CD14-positive monocyte (primary cell): ENCODE measurements around the gene AKAP8. TPM values are rescaled to one million over a fixed set of nuclear protein-coding genes. Genes with fewer than 3 reads are reported as not detected.

ENCODE experiments used
- DNase-seq, 3 donors: peaks; one replicate each; pipeline ENCODE4 v3.0.0-alpha.2; 2011 to 2022
- H2AFZ ChIP-seq: 2 replicates; pipeline ENCODE4 v1.6.0; 2012; ENCODE audit warnings: mild to moderate bottlenecking, low read depth, low read length, inconsistent platforms; ENCODE audit not compliant: insufficient read depth, poor library complexity, severe bottlenecking
- H3K27ac ChIP-seq, 2 donors: 1 replicate in 1 of 2; 2 replicates in 1 of 2; pipeline ENCODE4 v1.5.1; 2012 to 2013; ENCODE audit warnings: low read length in 2 of 2, control low read depth in 1 of 2, inconsistent platforms in 1 of 2, low read depth in 1 of 2, mild to moderate bottlenecking in 1 of 2
- H3K27me3 ChIP-seq, 2 donors: one replicate each; pipeline versions ENCODE4 v1.6.0 to v1.6.1; 2011 to 2013; ENCODE audit warnings: low read length in 2 of 2; ENCODE audit not compliant: control insufficient read depth in 2 of 2, insufficient read depth in 2 of 2
- H3K36me3 ChIP-seq, 2 donors: replicated peaks in 1 of 2; 1 replicate in 1 of 2; 2 replicates in 1 of 2; pipeline versions ENCODE4 v1.5.1 to v1.6.1; 2012 to 2013; ENCODE audit warnings: low read length in 2 of 2, control low read depth in 1 of 2, inconsistent platforms in 1 of 2, mild to moderate bottlenecking in 1 of 2; ENCODE audit not compliant: insufficient read depth in 2 of 2, control insufficient read depth in 1 of 2
- H3K4me1 ChIP-seq, 2 donors: 1 replicate in 1 of 2; 2 replicates in 1 of 2; pipeline versions ENCODE4 v1.5.1 to v1.6.1; 2012 to 2013; ENCODE audit warnings: low read length in 2 of 2, control low read depth in 1 of 2, inconsistent platforms in 1 of 2, mild to moderate bottlenecking in 1 of 2, moderate library complexity in 1 of 2; ENCODE audit not compliant: insufficient read depth in 2 of 2, control insufficient read depth in 1 of 2
- H3K4me2 ChIP-seq: replicated peaks from 2 replicates; pipeline ENCODE3; 2012; ENCODE audit warnings: low read length, moderate library complexity, mild to moderate bottlenecking; ENCODE audit not compliant: poor library complexity, severe bottlenecking; ENCODE audit errors: extremely low read depth
- H3K4me3 ChIP-seq, 3 experiments: fragments of 200-600 bp in 1 of 3; sonication (generic) in 1 of 3; replicated peaks in 1 of 3; 1 replicate in 2 of 3; 2 replicates in 1 of 3; pipeline ENCODE4 v1.5.1; 2011 to 2013; ENCODE audit warnings: low read length in 3 of 3, mild to moderate bottlenecking in 3 of 3, control low read depth in 2 of 3, low read depth in 2 of 3, inconsistent platforms in 1 of 3, moderate library complexity in 1 of 3
- H3K79me2 ChIP-seq: 2 replicates; pipeline ENCODE4 v1.6.0; 2012; ENCODE audit warnings: mild to moderate bottlenecking, control low read depth, inconsistent platforms, low read length, moderate library complexity; ENCODE audit not compliant: insufficient read depth
- H3K9ac ChIP-seq: 2 replicates; pipeline ENCODE4 v1.6.0; 2017; ENCODE audit warnings: low read length, mild to moderate bottlenecking; ENCODE audit not compliant: insufficient read depth, poor library complexity, severe bottlenecking
- H3K9me3 ChIP-seq, 2 donors: replicated peaks in 1 of 2; 1 replicate in 1 of 2; 2 replicates in 1 of 2; pipeline versions ENCODE4 v1.5.1 to v1.6.1; 2012 to 2013; ENCODE audit warnings: low read length in 2 of 2, control low read depth in 1 of 2; ENCODE audit not compliant: control insufficient read depth in 1 of 2, insufficient read depth in 1 of 2
- H4K20me1 ChIP-seq: 2 replicates; pipeline ENCODE4 v1.6.0; 2012; ENCODE audit warnings: mild to moderate bottlenecking, low read length, control low read depth, moderate library complexity; ENCODE audit not compliant: insufficient read depth
- H3K27ac Mint-ChIP-seq, 7 donors: one replicate each; pipeline ENCODE4 v1.8.0; 2020; ENCODE audit warnings: mild to moderate bottlenecking in 7 of 7, mixed read lengths in 7 of 7, moderate library complexity in 6 of 7, inconsistent platforms in 2 of 7
- H3K27me3 Mint-ChIP-seq, 3 donors: one replicate each; pipeline ENCODE4 v1.8.0; 2021 to 2022; ENCODE audit warnings: low read depth in 3 of 3, mild to moderate bottlenecking in 3 of 3, mixed read lengths in 3 of 3, moderate library complexity in 3 of 3, inconsistent platforms in 1 of 3
- H3K36me3 Mint-ChIP-seq, 2 donors: one replicate each; pipeline ENCODE4 v1.8.0; 2020; ENCODE audit warnings: mixed read lengths in 2 of 2, inconsistent platforms in 1 of 2, mild to moderate bottlenecking in 1 of 2
- H3K4me1 Mint-ChIP-seq: one replicate; pipeline ENCODE4 v1.8.0; 2020; ENCODE audit warnings: mild to moderate bottlenecking, mixed read lengths
- H3K4me3 Mint-ChIP-seq, 2 donors: one replicate each; pipeline ENCODE4 v1.8.0; 2020; ENCODE audit warnings: mild to moderate bottlenecking in 2 of 2, mixed read lengths in 2 of 2, moderate library complexity in 1 of 2
- H3K9me3 Mint-ChIP-seq, 7 donors: one replicate each; pipeline ENCODE4 v1.8.0; 2020 to 2022; ENCODE audit warnings: mixed read lengths in 7 of 7, mild to moderate bottlenecking in 6 of 7, moderate library complexity in 6 of 7, inconsistent platforms in 2 of 7
- CTCF ChIP-seq: fragments of 200-600 bp; IDR thresholded peaks from one replicate; pipeline ENCODE4 v1.8.0; 2022; ENCODE audit warnings: antibody characterized with exemption, mild to moderate bottlenecking
- WGBS: methylation state at CpG from one replicate; pipeline ENCODE4 v1.1.5; 2013; ENCODE audit warnings: missing lambda C conversion rate; ENCODE audit not compliant: insufficient coverage; 5-methylcytosine and 5-hydroxymethylcytosine counted together
- intact Hi-C, 2 donors: fragments of 100-400 bp; cut with micrococcal nuclease; formaldehyde crosslinking; loops; one replicate each; pipeline versions ENCODE4 v1.15.0 to v1.15.1; 2023
- polyA plus RNA-seq, 3 donors: library from polyadenylated mRNA; depleted of rRNA in 1 of 3; unstranded in 2 of 3; stranded (reverse) in 1 of 3; fragments of 300-500 nt in 2 of 3; fragments of >200 nt in 1 of 3; fragmentation: Illumina TruSeq in 2 of 3; gene quantifications; 1 replicate in 2 of 3; 2 replicates in 1 of 3; pipeline ENCODE4 v1.2.3, GENCODE V29; 2012 to 2021

The AKAP8 gene
- polyA plus RNA-seq, 3 donors: 8.0 to 25.9 (median 12.3) TPM

GRCh38 chr19:15358918-15359317, 20.7 kb downstream of the AKAP8 start:
- no peak overlapping the region for H3K9ac ChIP-seq

GRCh38 chr19:15357906-15358305, 21.7 kb downstream of the AKAP8 start:
- H3K36me3 Mint-ChIP-seq: peaks cover 72 to 98% of the 10 kb centered on the region in 2 donors
- H3K9me3 Mint-ChIP-seq: no peaks in the 10 kb centered on the region
- H3K79me2 ChIP-seq: no peaks in the 10 kb centered on the region
- no peak overlapping the region for H3K4me3 Mint-ChIP-seq
- WGBS: 100% methylated on average over 1 of the region's 4 CpGs
- H3K36me3 ChIP-seq: peaks cover 78 to 85% of the 10 kb centered on the region in 2 donors
- no peak overlapping the region for H3K4me3 ChIP-seq
- H4K20me1 ChIP-seq: peaks cover 37% of the 10 kb centered on the region
- H2AFZ ChIP-seq: no peak overlapping the region
- no peaks in the 10 kb centered on the region for H3K4me1 ChIP-seq
- no peaks in the 10 kb centered on the region for H3K9me3 ChIP-seq
- DNase-seq: no peak
- peak overlapping the region in 2 of 7 donors; percentile 22 to 41 for H3K27ac Mint-ChIP-seq
- peaks cover 0 to 2% (median 0%) of the 10 kb centered on the region in 3 donors for H3K27me3 Mint-ChIP-seq
- no peak overlapping the region for H3K9ac ChIP-seq
- H3K27me3 ChIP-seq: no peaks in the 10 kb centered on the region
- intact Hi-C loops: no loop called here
- TF ChIP-seq CTCF: no peak
- no peak overlapping the region for H3K4me2 ChIP-seq
- H3K27ac ChIP-seq: no peak overlapping the region
- peaks cover 4% of the 10 kb centered on the region for H3K4me1 Mint-ChIP-seq

More at GRCh38 chr19:15358918-15359317, 20.7 kb downstream of the AKAP8 start:
- H3K27ac Mint-ChIP-seq: peak overlapping the region in 3 of 7 donors; percentile 2 to 32 (median 5)
- no peak overlapping the region for H3K4me3 Mint-ChIP-seq
- H4K20me1 ChIP-seq: peaks cover 32% of the 10 kb centered on the region
- H3K27ac ChIP-seq: no peak overlapping the region
- 50% methylated on average over 3 of the region's 3 CpGs for WGBS
- H3K4me2 ChIP-seq: no peak overlapping the region
- H3K36me3 ChIP-seq: peaks cover 71 to 83% of the 10 kb centered on the region in 2 donors
- H3K27me3 Mint-ChIP-seq: peaks cover 0 to 2% (median 0%) of the 10 kb centered on the region in 3 donors
- DNase-seq: no peak
- no peaks in the 10 kb centered on the region for H3K4me1 ChIP-seq
- no peak for TF ChIP-seq CTCF
- H3K4me1 Mint-ChIP-seq: peaks cover 4% of the 10 kb centered on the region
- no peaks in the 10 kb centered on the region for H3K9me3 ChIP-seq
- H3K4me3 ChIP-seq: no peak overlapping the region
- H3K36me3 Mint-ChIP-seq: peaks cover 71 to 93% of the 10 kb centered on the region in 2 donors
- H3K27me3 ChIP-seq: no peaks in the 10 kb centered on the region
- no peaks in the 10 kb centered on the region for H3K9me3 Mint-ChIP-seq
- intact Hi-C loops: no loop called here
- no peaks in the 10 kb centered on the region for H3K79me2 ChIP-seq
- H2AFZ ChIP-seq: no peak overlapping the region
